ENCODE data around the gene HOXA7.

DNA sequence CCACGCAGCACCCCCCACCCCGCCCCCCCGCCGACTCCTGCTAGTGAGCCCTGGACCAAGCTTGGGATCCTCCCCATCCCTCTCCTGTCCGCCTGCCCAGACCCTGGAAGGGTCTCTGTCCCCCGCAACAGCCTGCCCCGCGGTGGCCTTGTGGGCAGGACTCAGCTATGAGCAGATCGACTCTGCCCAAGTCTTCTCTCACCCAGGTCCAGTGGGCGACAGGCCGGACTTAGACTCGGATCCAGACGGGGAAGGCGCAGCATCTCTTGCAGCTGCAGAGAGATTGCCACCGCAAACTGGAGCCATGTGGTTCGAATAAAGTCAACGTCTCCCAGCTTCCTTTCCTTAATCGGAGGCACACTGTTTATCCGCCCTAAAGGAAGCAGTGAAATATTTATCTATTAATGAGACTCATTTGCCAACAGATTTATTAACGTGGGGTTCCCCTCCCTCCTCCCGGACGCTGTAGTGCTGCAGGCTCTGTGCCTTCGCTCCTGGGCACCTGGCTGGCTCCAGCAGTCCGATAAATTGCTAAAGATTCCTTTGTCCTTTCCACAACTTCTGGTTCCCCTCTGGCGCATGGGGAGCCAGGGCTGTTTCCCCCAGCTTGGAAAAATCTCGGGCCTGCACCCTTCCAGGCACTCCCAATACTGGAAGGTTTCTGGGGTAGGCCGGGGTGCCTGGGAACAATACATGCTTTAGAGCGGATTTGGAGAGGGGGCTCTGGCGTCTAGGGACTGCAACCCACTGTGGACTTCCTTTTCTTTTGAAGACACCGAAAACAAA is 634 bp upstream of the HOXA7 start:
- TF ChIP-seq EZH2 (IDR thresholded peaks at IDR 0.05; ENCODE audit: insufficient read depth, poor library complexity, severe bottlenecking) (no peak), EZH2phosphoT487 (IDR thresholded peaks at IDR 0.05; ENCODE audit: insufficient read depth, low read depth) (no peak)
